Prostate gland (tissue), 2 donors: ENCODE results near the gene EYA4. TPM values are rescaled to one million over a fixed set of nuclear protein-coding genes. Genes with fewer than 3 reads are reported as not detected.

Experiments
- DNase-seq: peaks from one replicate; pipeline ENCODE4 v3.0.0-alpha.2; 2019; ENCODE audit warnings: low spot score
- H3K27ac ChIP-seq, 2 donors: fragments of 200-600 bp; sonication (generic); 2 replicates each; pipeline ENCODE4 v1.5.1; 2017 to 2019
- H3K27me3 ChIP-seq: fragments of 200-600 bp; sonication (generic); replicated peaks from 2 replicates; pipeline ENCODE4 v1.5.1; 2019; ENCODE audit not compliant: insufficient read depth
- H3K36me3 ChIP-seq, 2 donors: fragments of 200-600 bp; sonication (generic); 1 replicate in 1 of 2; 2 replicates in 1 of 2; pipeline versions ENCODE4 v1.5.1 to v1.8.1; 2017 to 2019
- H3K4me1 ChIP-seq: fragments of 200-600 bp; sonication (generic); replicated peaks from 2 replicates; pipeline ENCODE4 v1.5.1; 2019
- H3K4me3 ChIP-seq, 2 donors: fragments of 200-600 bp; sonication (generic); 2 replicates each; pipeline ENCODE4 v1.5.1; 2017 to 2019
- H3K9me3 ChIP-seq: fragments of 200-600 bp; sonication (generic); 2 replicates; pipeline ENCODE4 v1.5.1; 2017
- CTCF ChIP-seq, 4 experiments: fragments of 200-600 bp in 2 of 4; fragments of 450-650 bp in 2 of 4; sonication (generic) in 2 of 4; IDR thresholded peaks; 1 replicate in 3 of 4; 2 replicates in 1 of 4; pipeline ENCODE4 v1.5.1; 2016 to 2019; ENCODE audit warnings: antibody characterized with exemption in 4 of 4, mild to moderate bottlenecking in 2 of 4, moderate library complexity in 2 of 4
- POLR2A ChIP-seq: fragments of 450-650 bp; IDR thresholded peaks from one replicate; pipeline ENCODE4 v1.6.1; 2016; ENCODE audit warnings: antibody characterized with exemption, mild to moderate bottlenecking
- POLR2AphosphoS5 ChIP-seq: sonication (generic); formaldehyde crosslinking; IDR thresholded peaks from one replicate; pipeline ENCODE4 v1.6.1; 2017; ENCODE audit warnings: antibody characterized with exemption
- WGBS: methylation state at CpG from one replicate; pipeline ENCODE4 v1.1.5; 2018; 5-methylcytosine and 5-hydroxymethylcytosine counted together
- intact Hi-C: fragments of 100-400 bp; cut with DNase I; formaldehyde crosslinking; loops from one replicate; pipeline ENCODE4 v1.14.2; 2022
- total RNA-seq, 2 donors: library from RNA; depleted of rRNA; stranded (reverse); fragments of >200 nt; gene quantifications; one replicate each; pipeline ENCODE4 v1.1.0, GENCODE V29; 2016

The EYA4 gene
- total RNA-seq, 2 donors from 2014 or later = 4.1 to 7.3 TPM

DNA sequence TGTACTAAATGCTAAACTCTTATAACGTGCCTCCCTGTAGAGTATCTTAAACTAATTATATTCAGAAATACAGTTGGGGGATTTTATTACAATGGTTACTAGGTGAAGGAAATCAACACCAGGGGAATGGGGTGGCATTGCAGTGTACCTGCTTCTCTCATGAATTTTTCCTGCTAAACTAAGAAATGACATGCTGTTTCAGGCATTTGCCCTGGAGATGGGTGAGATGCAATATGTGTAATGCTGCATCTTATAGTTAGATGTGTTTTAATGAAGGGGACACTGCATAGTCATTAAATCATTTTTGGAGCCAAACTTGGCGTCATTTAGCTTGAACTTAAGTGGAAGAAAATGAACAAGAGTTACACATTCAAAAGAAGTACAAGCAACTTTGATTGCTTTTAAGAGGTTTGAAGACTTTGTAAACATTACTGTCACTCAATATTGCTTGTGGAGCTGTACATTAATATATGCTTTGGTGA, 4.3 kb downstream of the EYA4 start:
- intact Hi-C loops = loop anchor here (10.0 kb wide), 2 partner anchors 59 to 649 kb away; no protein-coding TSS in a partner anchor
- TF ChIP-seq POLR2AphosphoS5 = no peak
- TF ChIP-seq POLR2A = no peak
- TF ChIP-seq CTCF (IDR thresholded peaks at IDR 0.05) = no peak
- Histone ChIP-seq H3K27ac (peak overlapping the region; percentile 0 to 82), H3K27me3 (peaks cover 8% of the 10 kb centered on the region), H3K4me1 (no peaks in the 10 kb centered on the region), H3K9me3 (no peaks in the 10 kb centered on the region), H3K36me3 (no peaks in the 10 kb centered on the region), H3K4me3 (no peak overlapping the region)
- no peak for DNase-seq
- 56% methylated on average over 2 of the region's 2 CpGs for WGBS

- intact Hi-C loops = loop anchor here (10.0 kb wide), 2 partner anchors 57 to 647 kb away; no protein-coding TSS in a partner anchor
- H3K4me1 ChIP-seq = no peaks in the 10 kb centered on the region
- no peaks in the 10 kb centered on the region for H3K36me3 ChIP-seq
- DNase-seq = no peak
- peaks cover 3% of the 10 kb centered on the region for H3K27me3 ChIP-seq
- TF ChIP-seq POLR2A = no peak
- no peak for TF ChIP-seq POLR2AphosphoS5
- H3K9me3 ChIP-seq = no peaks in the 10 kb centered on the region
- no peak overlapping the region for H3K27ac ChIP-seq
- H3K4me3 ChIP-seq = no peak overlapping the region
- WGBS = 78% methylated on average over 5 of the region's 5 CpGs
Measured at GRCh38 chr6:133247581-133247980, 6.4 kb downstream of the EYA4 start.

DNA sequence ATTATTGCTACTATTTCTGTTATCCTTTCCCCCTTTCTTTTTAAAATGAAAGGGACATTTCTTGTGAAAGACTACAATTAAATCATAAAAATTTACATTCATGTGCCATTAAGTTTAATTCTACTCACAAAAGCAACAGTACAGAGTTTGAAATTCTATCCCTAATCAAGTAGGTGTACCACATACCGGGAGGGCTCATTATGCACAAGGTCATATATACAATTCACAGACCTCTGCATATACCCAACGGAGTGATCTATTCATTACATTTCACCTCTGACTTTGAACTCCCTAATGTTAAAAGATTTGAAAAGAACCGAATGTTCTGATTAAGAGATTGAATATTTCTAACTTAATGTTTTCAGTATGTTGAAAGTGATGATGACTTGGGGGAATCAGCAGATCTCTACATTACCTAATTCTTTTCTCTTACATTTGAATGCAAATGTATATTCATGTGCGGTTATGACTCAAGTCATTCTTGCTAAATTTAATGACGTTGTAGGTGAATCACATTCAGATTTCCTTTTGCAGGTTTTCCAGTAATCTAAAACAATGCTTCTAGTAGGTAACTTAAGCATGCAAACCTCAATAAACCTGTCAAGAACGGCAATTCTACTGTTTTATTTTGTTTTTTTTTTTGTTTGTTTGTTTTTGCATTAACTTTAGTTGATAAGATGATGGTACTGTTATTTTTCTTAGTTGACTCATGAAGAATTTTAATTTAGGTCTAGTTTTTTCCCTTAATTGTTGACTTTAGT, 7.3 kb downstream of the EYA4 start:
- Histone ChIP-seq H3K27ac (no peak overlapping the region), H3K4me1 (no peaks in the 10 kb centered on the region), H3K9me3 (no peaks in the 10 kb centered on the region), H3K36me3 (no peaks in the 10 kb centered on the region), H3K4me3 (no peak overlapping the region), H3K27me3 (no peaks in the 10 kb centered on the region)
- 74% methylated on average over 6 of the region's 6 CpGs for WGBS
- TF ChIP-seq CTCF (IDR thresholded peaks at IDR 0.05) = no peak
- TF ChIP-seq POLR2AphosphoS5 = no peak
- TF ChIP-seq POLR2A = no peak
- DNase-seq = no peak
- intact Hi-C loops = loop anchor here (10.0 kb wide), 2 partner anchors 56 to 646 kb away; no protein-coding TSS in a partner anchor

DNA sequence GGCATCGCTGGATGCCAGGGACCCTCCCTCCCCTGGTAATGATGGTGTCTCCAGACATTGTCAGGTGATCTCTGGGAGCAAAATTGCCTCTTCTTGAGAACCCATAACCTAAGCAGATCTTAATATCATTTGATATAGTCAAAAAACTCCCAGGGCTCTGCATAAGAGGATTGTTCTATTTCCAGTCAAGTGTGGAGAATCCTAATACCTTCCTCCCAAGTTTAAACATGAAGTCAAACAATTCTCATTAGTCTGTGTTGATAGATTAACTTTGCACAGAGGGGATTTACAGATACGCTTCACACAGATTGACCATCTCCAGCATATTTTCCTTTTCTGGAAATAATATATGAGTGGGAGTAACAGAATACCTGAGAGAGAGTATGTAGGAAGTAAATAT, 10.5 kb downstream of the EYA4 start:
- no peaks in the 10 kb centered on the region for H3K27me3 ChIP-seq
- no peaks in the 10 kb centered on the region for H3K9me3 ChIP-seq
- WGBS = 88% methylated on average over 2 of the region's 2 CpGs
- H3K27ac ChIP-seq = no peak overlapping the region
- H3K4me1 ChIP-seq = no peaks in the 10 kb centered on the region
- H3K36me3 ChIP-seq = no peaks in the 10 kb centered on the region
- DNase-seq = no peak
- TF ChIP-seq POLR2AphosphoS5 = no peak
- no peak for TF ChIP-seq CTCF (IDR thresholded peaks at IDR 0.05)
- TF ChIP-seq POLR2A = no peak
- H3K4me3 ChIP-seq = no peak overlapping the region
- intact Hi-C loops = no loop called here

DNA sequence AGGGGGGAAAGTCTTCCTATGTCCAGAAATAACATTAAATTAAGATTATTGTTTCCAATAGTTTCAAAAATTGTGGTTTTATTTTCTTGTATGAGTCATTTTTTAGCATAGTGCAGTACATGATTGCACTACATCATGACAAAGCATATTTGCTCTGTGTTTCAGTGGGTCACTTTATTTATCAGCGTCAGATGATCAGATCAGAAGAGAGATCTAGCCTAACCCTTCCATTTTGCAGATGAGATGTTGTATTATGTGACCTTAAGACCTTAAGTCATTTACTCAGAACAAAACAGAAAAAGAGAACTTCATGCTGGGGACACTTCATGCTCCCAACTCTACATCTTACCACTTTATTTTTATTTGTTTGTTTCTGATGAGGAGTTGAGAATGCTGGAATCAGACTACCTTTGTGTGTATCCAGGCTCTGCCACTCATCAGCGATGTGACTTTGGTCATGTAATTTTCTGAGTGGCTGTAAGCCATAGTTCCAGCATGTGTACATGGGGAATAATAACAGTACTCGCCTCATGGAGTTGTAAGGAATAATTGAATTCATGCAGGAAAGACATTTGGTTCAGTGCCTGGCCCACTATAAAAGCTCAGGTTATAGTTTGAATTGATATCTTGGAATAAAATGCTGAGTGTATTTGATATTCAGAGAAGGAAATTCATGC, 13.5 kb downstream of the EYA4 start:
- Histone ChIP-seq H3K27ac (no peak overlapping the region), H3K9me3 (no peaks in the 10 kb centered on the region), H3K4me1 (no peaks in the 10 kb centered on the region), H3K36me3 (no peaks in the 10 kb centered on the region), H3K4me3 (no peak overlapping the region), H3K27me3 (no peaks in the 10 kb centered on the region)
- TF ChIP-seq CTCF (IDR thresholded peaks at IDR 0.05) (no peak), POLR2A (no peak), POLR2AphosphoS5 (no peak)
- intact Hi-C loops = no loop called here
- WGBS = 68% methylated on average over 3 of the region's 3 CpGs
- no peak for DNase-seq
